ENCODE measurements around the gene CFAP54. TPM values are rescaled to one million over a fixed set of nuclear protein-coding genes. Genes with fewer than 3 reads are reported as not detected.
A peak's percentile ranks its signal among the peaks of the same experiment; 100 is the strongest.
"Not testable (repeated sequence)": the region's sequence is repeated elsewhere in the genome, so short reads cannot be mapped to it uniquely, and the experiment has no call there.

CFAP54 gene
- total RNA-seq, 1 donor from 2014 or later: 8.9 TPM

DNA sequence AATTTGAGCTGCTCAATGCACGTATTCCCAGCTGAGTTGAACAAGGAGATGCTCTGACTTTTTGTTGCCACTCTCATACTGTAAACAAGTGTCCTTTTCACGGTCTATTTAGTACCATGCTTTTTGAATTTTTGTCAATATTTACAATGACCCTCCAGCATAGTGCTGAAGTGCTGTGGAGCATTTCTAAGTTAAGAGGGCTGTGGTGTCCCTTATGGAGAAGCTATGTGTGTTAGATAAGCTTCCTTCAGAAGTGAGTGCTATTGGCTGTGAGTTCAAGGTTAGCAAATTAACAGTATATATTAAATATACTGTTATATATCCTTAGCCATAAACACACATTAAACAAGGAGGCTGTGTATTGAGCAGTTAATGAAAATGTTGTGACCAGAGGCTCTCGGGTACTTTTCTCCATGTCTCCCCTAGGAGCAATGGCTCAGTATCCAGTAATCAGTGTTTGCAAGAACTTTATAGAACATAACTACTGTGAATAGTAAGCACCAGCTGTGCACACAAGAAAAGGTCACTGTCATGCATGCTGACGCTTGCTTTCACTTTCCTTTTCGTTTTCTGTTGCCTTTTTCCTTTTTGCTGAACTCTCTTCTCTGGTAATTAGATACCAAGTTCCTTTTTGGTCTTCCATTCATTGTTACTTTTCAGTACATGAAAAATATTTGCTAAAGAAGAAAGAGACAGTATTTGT is 230.4 kb downstream of the CFAP54 start:
- Mint-ChIP-seq H3K4me1 (ENCODE audit: unreplicated experiment) (no peaks in the 10 kb centered on the region), H3K36me3 (no peaks in the 10 kb centered on the region), H3K27me3 (no peaks in the 10 kb centered on the region), H3K4me3 (peak overlapping the region; percentile 69), H3K9me3 (no peaks in the 10 kb centered on the region), H3K27ac (peak overlapping the region; percentile 79)
- no peak for DNase-seq (ENCODE audit: extremely low spot score, unreplicated experiment)
- TF ChIP-seq, protein P1, sequence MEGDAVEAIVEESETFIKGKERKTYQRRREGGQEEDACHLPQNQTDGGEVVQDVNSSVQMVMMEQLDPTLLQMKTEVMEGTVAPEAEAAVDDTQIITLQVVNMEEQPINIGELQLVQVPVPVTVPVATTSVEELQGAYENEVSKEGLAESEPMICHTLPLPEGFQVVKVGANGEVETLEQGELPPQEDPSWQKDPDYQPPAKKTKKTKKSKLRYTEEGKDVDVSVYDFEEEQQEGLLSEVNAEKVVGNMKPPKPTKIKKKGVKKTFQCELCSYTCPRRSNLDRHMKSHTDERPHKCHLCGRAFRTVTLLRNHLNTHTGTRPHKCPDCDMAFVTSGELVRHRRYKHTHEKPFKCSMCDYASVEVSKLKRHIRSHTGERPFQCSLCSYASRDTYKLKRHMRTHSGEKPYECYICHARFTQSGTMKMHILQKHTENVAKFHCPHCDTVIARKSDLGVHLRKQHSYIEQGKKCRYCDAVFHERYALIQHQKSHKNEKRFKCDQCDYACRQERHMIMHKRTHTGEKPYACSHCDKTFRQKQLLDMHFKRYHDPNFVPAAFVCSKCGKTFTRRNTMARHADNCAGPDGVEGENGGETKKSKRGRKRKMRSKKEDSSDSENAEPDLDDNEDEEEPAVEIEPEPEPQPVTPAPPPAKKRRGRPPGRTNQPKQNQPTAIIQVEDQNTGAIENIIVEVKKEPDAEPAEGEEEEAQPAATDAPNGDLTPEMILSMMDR (conservative IDR thresholded peaks at IDR 0.05): no peak

DNA sequence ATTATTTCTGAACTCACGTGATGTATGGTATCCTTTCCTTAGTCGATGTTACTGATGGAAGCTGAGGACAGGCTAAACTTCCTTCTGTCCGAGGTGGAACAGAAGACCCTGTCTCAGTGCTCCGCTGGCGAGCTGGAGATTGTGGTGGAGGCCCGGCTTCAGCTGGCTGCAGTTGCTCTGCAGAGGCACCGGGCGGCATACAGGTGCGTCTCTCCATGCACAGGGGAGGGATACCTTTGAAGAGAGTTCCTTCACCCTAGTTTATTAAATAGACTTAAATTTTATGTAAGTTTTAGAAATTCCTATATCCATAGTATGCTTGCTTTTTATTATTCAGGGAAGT is 231.0 kb downstream of the CFAP54 start:
- Mint-ChIP-seq H3K9me3 (no peaks in the 10 kb centered on the region), H3K27me3 (no peaks in the 10 kb centered on the region), H3K4me1 (ENCODE audit: unreplicated experiment) (no peaks in the 10 kb centered on the region), H3K36me3 (no peaks in the 10 kb centered on the region), H3K4me3 (peak overlapping the region; percentile 69), H3K27ac (peak overlapping the region; percentile 79)
- TF ChIP-seq, protein P1 (conservative IDR thresholded peaks at IDR 0.05): no peak
- DNase-seq (ENCODE audit: extremely low spot score, unreplicated experiment): no peak

DNA sequence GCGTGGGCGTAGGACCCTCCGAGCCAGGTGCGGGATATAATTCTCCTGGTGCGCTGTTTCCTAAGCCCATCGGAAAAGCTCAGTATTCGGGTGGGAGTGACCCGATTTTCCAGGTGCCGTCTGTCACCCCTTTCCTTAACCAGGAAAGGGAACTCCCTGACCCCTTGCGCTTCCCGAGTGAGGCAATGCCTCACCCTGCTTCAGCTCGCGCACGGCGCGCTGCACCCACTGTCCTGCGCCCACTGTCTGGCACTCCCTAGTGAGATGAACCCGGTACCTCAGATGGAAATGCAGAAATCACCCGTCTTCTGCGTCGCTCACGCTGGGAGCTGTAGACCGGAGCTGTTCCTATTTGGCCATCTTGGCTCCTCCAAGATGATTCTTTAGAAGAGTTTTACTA is 240.1 kb downstream of the CFAP54 start:
- not testable (repeated sequence) for H3K27ac Mint-ChIP-seq; H3K9me3 Mint-ChIP-seq; H3K4me1 Mint-ChIP-seq (ENCODE audit: unreplicated experiment); DNase-seq (ENCODE audit: extremely low spot score, unreplicated experiment); H3K27me3 Mint-ChIP-seq; H3K36me3 Mint-ChIP-seq; H3K4me3 Mint-ChIP-seq

DNA sequence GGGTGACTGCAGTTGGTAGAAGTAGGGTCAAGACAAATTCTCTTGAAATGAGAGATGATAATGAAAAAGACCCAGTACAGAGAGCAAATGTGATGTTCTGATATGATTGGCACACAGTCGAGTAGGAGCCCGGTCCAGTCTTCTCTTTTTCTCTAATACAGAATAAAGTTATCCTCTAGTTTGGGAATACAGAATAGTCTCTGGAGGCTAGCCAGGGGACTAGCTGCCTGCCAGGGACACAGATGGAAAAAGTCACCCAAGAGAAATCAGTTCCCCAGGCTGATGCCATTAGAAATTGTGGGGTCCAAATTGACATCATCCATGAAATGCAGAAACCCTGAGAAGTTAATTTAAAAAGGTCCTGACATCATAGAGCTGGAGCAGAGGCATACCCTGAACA is 240.5 kb downstream of the CFAP54 start:
- H3K36me3 Mint-ChIP-seq: no peaks in the 10 kb centered on the region
- no peak overlapping the region for H3K4me3 Mint-ChIP-seq
- no peak for DNase-seq (ENCODE audit: extremely low spot score, unreplicated experiment)
- no peaks in the 10 kb centered on the region for H3K4me1 Mint-ChIP-seq (ENCODE audit: unreplicated experiment)
- H3K9me3 Mint-ChIP-seq: no peaks in the 10 kb centered on the region
- H3K27ac Mint-ChIP-seq: no peak overlapping the region
- H3K27me3 Mint-ChIP-seq: no peaks in the 10 kb centered on the region
- TF ChIP-seq, protein P1 (conservative IDR thresholded peaks at IDR 0.05): no peak

DNA sequence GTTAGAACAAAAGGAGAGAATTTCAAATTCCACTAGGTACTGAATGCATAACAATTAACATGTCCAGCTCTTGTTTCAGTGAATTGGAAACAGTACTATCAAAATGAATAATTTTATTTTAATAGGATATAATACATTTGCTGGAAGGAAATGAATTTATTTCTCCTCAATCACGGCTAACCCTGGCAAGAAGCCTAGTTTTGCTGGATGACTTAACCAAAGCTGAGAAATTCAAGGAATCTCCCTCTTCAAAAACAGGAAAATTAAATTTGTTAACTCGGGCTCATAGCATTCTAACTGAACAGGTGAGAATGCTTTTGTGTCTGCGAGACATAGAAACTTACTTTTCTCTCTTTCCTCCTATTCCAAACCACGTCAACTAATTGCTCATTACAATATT is 254.2 kb downstream of the CFAP54 start:
- no peaks in the 10 kb centered on the region for H3K9me3 Mint-ChIP-seq
- no peak overlapping the region for H3K4me3 Mint-ChIP-seq
- H3K27me3 Mint-ChIP-seq: no peaks in the 10 kb centered on the region
- TF ChIP-seq, protein P1 (conservative IDR thresholded peaks at IDR 0.05): no peak
- no peak for DNase-seq (ENCODE audit: extremely low spot score, unreplicated experiment)
- H3K36me3 Mint-ChIP-seq: no peaks in the 10 kb centered on the region
- H3K4me1 Mint-ChIP-seq (ENCODE audit: unreplicated experiment): no peaks in the 10 kb centered on the region
- no peak overlapping the region for H3K27ac Mint-ChIP-seq

DNA sequence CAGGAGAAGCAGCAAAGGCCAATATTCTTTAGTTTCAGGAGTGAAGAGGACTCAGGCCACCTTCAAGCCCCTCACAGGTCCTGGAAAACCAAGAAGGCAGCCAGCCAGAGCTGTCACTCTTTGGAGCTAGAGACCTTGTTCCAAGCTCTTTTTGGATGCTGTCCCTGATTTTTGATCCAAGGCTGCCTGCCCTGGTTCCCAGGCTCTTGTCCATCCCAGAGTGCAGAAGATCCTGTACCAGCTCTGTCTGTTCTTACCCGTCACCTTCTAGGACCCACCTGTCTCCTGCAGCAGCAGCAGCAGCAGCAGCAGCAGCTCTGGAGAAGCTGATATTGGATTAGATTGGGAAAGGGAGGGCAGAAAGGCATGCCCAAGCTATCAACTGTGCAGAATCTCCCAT is 260.6 kb downstream of the CFAP54 start:
- no peak for DNase-seq (ENCODE audit: extremely low spot score, unreplicated experiment)
- H3K4me3 Mint-ChIP-seq: no peak overlapping the region
- H3K27me3 Mint-ChIP-seq: no peaks in the 10 kb centered on the region
- no peak overlapping the region for H3K27ac Mint-ChIP-seq
- H3K36me3 Mint-ChIP-seq: no peaks in the 10 kb centered on the region
- no peaks in the 10 kb centered on the region for H3K9me3 Mint-ChIP-seq
- TF ChIP-seq, protein P1 (conservative IDR thresholded peaks at IDR 0.05): no peak
- H3K4me1 Mint-ChIP-seq (ENCODE audit: unreplicated experiment): no peaks in the 10 kb centered on the region
